Activated T-cell treated with anti-CD3 and anti-CD28 coated beads, Interleukin-2, amount 50 U/mL, for 48 hours (primary cell): ENCODE measurements around the gene DCHS1.

Source experiments
- DNase-seq, 2 experiments: peaks; one replicate each; pipeline ENCODE4 v3.0.0-alpha.2; 2020

The DCHS1 gene

DNA sequence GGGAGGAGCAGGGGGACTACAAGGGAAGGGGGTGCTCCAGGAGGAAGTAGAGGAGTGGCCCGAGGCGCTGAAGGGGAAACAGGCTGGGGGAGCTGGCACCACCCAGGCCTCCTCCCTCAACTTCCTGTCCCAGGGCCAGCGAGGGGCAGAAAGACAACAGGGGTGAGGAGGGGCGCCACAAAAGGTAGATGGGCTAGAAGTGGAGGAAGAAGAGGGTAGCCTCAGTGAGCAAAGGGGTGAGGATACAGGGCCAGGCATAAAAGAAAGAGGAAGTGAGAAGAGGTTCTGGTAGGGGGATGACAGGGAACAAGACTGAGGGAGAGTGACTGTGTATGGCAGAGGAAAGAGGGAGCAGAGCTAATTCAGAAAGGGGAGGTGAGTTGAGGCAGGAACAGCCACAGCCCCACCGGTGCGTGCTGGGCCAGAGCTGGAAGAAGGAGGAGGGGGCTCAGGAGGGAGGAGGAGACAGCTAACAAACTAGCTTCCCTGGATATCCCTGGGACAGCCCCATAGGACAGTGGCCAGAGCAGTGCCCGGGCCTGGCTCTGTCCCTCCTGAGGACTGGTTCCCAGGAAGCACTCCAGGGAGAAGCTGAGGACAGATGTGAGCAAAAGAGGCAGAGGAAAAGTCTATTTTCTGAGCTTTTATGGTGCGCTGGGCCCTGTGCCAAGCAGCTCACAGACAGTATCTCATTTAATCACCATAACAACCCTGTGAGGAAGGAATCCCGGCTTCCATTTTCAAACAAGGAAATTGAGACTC is 8.5 kb downstream of the DCHS1 start:
- DNase-seq: peak; percentile 56 to 60

DNA sequence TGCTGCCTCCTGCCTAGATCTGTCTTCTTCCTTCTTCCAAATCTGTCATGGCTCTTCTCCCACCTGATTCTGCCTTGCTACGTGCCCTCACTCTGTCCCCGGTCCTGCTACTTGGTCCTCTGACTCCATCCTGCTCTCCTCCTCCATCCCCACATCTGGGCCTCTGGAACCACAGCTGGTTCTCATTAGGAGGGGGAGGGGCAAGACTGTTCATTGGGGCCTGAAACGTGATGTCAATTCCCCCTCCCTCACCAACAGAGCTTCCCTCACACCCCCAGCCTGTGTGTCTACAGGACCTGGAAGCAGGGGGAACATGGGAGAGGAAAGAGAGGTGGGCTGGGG is 9.1 kb downstream of the DCHS1 start:
- DNase-seq: no peak

DNA sequence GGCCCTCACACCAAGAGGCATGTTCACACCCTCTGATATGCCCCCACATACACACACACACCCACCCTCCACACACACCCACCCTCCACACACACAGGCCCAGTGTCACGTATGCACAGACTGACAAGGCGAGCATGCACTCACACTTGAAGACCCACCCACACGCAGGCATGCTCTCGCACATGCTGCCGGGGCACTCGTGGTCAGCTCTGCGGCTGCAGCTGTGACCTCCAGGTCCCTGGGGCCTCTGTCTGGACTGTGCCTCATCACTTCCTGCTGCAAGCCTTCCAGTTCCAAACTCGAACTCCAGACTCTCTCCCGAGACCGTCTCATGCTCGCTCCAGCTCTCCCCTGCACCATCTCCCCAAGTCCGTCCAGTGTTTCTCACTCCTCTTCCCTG is 9.5 kb downstream of the DCHS1 start:
- DNase-seq: peak; percentile 22 to 29

DNA sequence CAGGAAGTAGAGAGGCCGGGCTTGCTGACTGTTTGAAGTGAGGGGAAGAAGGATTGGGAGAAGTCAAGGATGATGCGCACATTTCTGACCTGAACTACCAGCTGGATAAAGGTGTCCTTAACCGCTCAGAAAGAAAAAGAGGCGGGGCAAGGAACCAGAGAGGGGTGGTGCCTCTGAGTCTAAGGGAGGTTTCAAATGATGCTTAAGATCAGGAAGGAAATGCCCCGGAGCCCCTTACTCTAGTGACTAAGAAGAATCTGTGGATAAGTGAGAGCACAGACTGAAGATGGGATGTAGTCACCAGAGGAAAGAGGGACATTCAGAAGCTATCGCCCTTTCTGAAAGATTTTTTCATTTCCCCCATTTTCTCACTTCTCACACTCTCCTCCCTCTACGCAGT is 12.7 kb downstream of the DCHS1 start:
- DNase-seq: no peak

DNA sequence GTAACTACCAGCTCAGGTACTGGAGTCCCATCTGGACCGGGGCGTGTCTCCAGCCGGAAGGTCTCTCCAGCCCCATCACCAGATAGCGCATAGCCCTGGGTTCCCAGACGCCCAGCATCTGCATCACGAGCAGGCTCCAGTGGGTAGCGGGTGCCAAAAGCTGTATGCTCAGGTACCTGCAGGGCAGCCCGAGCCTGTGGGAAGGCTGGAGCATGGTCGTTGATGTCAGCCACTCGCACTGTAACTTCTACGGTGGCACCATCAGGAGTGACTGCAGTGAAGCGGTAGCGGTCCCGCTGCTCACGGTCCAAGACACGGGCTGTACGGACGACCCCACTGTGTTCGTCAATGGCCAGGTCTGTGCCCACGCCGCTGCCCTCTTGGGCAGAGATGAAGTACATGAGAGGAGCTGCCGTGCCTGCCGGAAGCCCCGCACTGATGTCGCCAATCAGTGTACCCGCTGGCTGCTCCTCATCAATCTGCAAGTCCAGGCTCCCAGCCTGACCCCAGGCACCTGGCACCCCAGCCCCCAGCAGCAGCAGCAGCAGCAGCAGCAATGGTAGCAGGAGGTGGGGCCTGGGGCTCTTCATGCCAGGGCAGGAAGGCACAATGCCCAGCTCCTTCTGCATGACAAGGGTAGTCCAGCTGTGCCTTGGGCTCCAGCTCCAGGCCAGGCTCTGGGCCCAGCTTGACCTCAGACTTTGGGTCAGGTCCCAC is 14.5 kb downstream of the DCHS1 start:
- DNase-seq: no peak

DNA sequence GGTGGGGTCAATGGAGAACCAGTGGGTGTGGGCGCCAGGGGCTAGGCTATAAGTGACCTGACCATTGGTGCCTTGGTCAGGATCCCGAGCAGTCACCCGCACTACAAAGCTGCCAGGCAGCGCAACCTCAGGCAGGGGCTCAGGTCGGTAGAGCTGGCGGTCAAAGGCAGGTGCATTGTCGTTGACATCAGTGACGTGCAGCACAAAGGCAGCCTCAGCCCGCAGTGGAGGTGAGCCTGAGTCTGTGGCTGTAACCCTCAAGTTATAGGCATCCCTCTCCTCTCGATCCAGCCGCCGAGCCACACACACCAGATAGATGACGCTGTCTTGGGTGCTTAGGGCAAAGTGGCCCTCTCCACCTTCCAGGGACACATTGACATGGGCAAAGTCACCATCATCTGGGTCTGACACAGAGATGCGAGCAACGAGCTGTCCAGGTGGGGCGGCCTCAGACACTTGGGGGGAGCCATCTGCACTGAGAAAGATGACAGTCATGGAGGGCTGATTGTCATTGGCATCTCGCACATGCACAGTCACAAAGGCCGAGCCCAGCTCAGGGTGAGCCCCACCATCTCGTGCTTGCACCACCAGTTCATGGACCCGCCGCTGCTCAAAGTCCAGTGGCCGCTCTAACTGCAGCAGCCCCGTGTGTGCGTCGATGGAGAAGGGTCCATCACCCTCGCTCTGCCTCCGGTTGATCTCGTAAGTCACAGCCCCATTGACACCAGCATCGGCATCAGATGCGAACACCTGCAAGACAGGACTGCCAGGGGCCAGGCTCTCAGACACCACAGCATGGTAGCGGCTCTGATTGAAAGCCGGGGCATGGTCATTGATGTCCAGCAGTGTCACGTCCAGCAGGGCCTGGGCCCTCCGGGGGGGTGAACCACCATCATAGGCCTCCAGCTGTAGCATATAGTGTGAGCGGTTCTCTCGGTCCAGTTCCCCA is 15.3 kb downstream of the DCHS1 start:
- DNase-seq: no peak

DNA sequence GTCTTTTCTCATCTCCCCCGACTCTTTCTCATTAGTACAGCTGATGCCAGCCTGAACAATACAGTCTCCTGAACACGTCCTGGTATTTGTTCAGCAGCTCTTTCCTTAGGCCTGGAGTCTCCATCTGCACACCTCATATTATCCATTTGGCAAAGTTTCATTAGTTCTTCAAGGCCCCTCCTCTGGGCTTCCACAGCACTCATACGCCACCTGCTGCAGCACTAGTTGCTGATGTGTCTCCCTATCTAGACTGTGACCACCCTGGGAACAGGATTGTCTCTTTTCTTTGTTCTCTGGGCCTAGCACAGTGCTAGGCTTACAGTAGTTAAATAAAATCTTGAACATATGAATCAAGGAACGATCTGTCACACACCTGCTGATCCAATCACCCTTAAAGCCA is 17.2 kb downstream of the DCHS1 start:
- DNase-seq: no peak

DNA sequence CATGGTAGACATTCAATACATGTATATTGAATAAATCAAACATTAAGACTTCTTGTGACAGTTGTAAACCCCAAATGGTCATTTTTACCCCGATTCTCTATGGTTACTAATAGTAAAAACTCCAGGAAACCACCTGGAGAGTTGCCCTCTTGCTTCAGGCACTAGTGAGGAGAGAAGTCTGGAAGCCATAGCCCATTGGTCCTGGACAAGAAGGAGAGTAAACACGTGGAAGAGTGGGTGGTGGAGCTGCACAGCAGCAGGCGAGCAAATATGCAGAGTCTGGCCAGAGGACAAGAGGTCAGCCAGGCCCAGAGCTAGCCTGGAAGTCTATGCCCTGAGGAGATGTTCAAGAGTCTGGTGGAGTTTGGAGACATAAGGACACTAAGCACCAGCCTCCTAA is 17.7 kb downstream of the DCHS1 start:
- DNase-seq: no peak

DNA sequence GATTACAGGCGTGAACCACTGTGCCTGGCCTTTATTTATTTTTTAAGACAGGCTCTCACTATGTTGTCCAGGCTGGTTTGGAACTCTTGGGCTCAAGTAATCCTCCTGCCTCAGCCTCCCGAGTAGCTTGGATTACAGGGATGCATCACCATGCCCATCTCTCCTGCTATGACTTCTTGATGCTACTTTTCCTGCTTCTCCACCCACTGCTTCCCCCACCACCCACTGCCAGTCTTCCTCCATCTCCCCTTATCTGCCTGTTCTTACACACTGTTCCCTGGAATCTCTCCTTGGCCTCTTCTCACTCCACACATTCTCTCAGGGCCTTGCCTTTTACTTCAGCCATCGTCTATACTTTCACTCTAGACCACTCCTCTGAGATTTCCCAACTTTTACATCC is 19.1 kb downstream of the DCHS1 start:
- DNase-seq: no peak

DNA sequence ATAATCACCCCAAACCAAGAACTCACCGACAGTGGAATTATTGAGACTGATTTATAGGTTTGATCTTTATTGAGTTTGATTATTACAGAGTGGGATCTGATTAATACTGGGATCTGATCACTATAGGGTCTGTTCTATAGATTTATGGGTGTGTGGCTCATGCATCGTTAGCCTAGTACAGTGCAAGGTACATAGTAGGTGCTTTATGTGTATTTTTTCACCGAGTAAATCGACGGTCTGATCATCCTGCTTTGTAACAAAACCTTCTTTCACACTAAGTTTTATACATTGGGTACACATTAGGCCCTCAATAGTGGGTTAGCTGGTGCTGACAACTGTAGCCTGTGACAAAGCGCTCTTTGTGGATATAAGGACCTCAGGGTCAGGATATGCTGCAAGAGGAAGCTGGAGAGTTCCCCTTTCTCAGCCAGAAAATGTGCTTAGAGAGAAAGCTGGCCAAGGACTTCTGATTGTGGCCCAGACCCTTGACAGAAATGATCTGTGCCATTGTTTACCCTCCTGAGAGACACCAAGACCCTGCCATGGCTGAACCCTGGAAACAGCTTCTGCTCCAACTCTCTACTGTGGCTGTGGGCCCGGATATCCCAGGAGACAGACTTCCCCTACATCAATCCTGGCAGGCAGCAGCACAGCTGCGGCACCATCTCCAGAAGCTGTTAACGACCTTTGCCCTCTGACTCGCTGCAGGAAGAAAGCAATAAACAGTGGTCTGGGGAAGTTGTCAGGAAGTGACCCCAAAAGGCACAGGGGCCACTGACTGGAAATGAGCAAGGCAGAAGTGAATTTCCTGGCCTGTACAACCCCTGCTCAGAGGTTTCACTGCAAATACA is 20.3 kb downstream of the DCHS1 start:
- no peak for DNase-seq

DNA sequence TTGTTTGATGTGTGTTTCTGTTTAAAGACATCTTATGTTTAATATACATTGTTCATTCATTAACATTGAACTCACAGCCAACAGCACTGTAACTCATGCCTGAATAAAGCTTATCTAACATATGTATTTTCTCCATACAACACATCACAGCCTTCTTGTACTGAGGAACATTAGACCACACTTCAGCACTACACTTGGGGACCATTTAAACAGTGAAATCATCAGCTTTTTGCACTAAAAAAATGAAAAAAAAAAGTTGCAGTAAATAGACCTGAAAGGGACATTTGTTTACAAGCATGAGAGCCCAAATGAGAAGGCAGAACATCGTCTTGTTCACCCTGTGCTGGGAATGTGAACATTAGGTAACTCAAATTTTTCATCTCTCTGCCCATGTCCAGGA is 21.1 kb downstream of the DCHS1 start:
- no peak for DNase-seq

DNA sequence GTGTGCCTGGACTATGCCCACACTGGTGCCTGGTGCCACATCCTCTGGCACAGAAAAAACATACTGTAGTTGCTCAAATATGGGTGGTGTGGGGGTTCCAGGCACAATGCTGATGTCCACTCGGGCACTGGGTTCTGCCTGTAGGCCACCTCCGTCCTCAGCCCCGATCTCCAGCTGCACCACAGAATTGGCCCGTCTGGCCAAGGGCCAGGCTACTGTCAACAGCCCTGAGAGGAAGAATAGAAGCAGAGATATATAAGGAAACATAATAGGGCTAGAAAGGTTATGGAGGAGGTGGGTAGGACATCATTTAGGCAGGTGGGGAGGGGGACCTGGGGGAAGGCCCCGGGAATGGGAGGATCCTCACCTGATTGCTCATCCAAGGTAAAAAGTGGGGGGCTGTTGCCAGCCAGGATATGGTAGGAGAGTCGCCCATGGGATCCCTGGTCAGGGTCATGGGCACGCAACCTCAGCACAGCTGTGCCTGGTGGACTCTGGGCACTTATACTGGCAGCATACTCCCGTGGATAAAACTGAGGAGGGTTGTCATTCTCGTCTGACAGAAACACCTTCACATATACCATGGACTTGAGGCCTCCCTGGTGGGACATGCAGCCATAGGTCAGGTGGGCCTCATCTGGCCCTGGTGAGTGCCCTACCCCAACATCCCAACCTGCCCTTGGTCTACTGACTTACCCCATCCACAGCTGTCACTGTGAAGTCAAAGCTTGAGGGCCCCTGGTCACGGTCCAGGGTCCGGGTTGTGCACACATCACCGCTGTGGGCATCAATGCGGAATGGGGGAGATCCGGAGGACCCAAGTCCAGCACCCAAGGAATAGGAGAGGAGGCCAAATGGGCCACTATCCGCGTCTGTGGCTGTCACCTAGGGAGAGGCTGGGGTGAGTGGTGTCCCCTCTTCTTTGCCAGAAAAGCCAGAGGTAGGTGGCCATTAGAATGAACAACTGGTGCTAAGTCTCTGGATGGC is 21.9 kb downstream of the DCHS1 start:
- no peak for DNase-seq

DNA sequence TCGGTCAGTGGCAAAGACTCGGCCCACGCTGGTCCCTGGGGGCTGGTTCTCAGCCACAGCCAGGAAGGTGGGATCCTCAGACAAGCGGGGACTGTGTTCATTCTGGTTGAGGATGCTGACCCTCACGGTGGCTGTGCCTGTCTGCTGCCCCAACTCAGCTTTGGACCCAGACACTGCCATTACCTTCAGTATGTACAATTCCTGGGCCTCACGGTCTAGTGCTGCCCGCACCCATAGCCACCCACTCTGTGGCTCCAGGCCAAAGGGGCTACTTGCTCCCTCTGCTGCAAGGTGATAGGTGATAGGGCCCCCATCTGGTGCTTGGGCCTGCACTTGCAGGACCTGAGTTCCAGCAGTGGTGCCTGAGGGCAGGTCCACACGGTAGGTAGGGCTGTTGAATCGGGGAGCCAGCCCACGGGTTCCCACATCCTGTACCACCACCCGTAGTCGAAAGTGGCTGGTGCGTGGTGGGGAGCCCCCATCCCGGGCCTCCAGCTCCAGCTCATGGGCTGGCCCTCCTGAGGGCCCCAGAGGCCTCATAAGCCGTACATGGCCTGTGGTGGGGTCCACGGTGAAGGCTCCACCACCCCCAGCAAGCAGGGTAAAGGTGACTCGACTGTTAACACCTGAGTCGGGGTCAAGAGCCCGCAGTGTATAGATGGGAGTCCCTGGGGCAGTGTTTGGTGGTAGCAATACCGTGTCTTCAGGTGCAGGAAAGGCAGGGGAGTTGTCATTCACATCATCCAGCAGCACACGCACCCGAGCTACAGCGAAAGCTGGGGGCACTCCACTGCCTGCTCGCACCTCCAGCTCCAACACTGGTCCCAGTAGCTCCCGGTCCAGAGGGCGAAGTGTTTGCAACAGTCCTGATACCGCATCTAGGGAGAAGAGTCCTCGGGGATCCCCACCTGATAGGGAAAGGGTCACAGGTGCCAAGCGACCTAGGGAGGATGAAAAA is 23.2 kb downstream of the DCHS1 start:
- DNase-seq: no peak

DNA sequence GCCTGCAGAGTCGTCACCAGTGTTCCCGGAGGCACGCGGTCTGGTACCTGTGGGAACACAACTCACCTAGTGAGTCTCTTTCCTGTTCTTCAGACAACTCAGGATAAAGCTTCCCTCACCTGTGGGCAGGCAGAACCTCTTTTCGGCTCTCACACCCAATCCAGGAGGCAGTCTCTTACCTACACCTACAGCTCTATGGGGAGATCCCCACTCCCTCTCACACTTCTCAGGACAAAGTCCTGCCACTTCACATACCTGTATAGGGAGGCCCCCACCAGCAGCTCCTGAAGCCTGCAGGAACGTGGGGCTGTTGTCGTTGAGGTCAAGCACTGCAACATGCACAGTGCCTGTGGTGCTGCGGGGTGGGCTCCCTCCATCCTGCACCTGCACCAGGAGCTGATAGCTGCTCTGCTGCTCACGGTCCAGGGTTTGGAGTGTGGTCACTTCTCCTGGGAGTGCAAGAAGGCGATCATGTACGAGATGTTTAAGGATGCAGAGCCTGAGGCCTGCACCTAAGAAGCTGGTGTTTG is 24.2 kb downstream of the DCHS1 start:
- DNase-seq: no peak

DNA sequence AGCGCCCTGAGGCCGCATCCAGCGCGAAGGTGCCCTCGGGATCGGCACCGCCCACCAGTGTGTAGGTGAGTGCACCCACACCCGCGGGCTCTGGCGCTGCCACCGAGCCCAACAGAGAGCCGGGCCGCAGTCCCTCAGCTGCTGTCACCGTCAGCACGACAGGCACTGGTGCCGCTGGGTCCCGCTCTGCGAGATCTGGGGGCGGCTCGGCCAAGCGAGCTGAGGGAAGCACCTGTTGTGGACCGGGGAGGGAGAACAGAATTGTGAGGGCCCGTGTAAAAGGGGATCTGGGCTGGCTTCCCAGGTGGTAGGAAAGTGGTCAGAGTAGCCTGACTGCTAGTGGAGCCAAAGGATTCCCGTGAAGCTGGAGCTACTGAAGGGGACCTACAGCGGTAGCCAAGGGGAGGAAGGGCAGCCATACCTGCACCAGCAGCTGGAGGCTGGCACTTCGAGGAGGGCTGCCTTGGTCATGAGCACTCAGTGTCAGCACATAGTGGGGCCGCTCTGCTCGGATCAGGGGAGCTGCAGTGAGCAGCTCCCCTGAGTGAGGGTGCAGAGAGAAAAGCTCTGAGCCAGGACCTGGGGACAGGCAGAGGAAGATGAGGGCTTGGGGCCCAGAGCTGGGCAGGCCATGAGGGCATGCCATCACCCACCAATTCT is 24.8 kb downstream of the DCHS1 start:
- no peak for DNase-seq

DNA sequence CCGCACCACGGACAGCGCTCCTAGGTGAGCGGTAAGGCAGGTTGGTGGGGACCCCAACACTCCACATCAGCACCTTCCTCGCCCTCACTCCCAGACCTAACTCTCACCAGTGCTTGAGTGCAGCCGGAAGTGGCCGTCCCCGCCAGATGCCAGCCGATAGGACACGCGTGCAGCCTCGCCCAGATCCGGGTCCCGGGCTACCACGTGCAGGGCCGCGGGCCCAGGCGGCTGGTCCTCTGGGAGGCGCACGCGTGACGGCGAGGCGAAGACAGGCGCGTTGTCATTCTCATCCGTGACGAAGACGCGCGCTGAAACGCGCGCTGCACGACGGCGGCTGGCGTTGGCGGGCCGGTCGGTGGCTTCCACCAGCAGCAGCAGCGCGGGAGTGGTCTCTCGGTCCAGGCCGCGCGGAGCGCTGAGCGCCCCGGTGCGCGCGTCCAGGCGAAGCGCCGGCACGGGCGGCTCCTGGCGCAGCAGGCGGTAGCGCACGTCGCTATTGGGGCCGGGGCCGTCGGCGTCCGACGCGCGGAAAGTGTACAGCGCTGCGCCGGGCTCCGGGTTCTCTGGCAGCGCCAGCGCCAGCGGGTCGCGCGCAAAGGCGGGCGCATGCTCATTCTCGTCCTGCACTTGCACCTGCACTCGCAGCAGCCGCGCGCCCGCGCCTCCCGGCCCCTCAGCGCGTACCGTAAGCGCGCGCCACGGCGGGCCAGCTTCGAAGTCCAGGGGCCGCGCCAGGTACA is 25.5 kb downstream of the DCHS1 start:
- DNase-seq: no peak

DNA sequence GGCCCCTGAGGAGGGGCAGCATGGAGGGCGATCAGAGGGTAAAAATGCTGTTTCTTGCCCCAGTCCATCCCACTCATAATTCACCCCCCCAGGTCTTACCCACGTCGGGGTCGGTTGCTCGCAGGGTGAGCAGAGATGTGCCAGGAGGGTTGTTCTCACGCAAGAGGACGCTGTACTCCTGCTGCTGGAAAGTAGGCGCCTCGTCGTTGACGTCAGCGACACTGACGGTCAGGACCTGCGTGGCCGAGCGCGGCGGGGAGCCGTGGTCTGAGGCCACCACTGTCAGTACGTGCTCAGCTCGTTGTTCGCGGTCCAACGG is 26.1 kb downstream of the DCHS1 start:
- DNase-seq: no peak

DNA sequence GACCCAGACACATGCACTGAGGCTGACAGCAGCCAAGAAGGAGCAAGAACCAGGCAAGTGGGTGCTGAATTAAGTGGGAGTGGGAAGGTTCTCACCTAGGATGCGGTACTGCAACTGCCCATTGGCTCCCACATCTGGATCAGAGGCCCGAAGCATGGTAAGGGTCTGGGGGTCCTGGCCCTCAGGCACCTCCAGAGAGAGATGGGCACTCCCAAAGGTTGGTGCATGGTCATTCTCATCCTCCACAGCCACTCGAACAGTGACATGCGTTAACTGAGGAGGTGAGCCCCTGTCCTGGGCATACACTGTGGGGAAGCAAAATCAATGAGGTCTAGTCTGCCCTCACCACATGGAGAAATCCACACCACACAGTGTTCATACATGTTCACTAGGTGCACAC is 27.1 kb downstream of the DCHS1 start:
- DNase-seq: no peak

DNA sequence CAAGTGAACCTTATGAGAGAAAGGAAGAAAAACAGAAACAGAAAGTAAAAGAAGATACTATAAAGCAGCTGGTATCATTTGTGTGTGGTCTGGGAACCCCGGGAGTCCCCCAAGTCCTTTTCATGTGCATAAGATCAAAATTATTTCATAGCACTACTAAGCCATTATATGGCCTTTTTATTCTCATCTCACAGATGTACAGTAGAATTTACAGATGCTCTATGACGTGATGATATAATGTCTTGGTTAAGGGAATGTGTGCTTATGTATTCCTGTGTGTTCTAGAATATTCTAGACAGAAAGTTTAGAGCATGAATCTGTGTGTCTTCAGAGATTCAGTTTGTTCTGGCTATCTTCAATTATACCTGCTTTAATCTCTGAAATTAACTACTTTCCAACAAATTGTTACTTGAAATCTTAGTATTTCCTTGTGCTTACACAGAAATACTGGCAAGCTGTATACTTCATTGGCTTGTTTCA is 27.8 kb downstream of the DCHS1 start:
- no peak for DNase-seq
